ENCODE data around the gene DECR2. TPM values are rescaled to one million over a fixed set of nuclear protein-coding genes. Genes with fewer than 3 reads are reported as not detected.

DECR2 gene
- total RNA-seq, 2 donors from 2014 or later = 31.8 to 43.5 TPM

GRCh38 chr16:375212-375611 lies 26.5 kb upstream of the DECR2 start:
- Histone ChIP-seq H3K27ac (ENCODE audit: low read depth, low read length) (no peak overlapping the region), H3K4me3 (ENCODE audit: low read length) (no peak overlapping the region), H3K4me1 (ENCODE audit: control insufficient read depth, insufficient read depth, low read length) (peaks cover 14% of the 10 kb centered on the region), H3K36me3 (ENCODE audit: control insufficient read depth, insufficient read depth, low read length) (peaks cover 22% of the 10 kb centered on the region), H3K27me3 (ENCODE audit: control insufficient read depth, insufficient read depth, low read length, poor library complexity, severe bottlenecking) (no peaks in the 10 kb centered on the region), H3K9me3 (ENCODE audit: control insufficient read depth, low read length) (no peaks in the 10 kb centered on the region), H3K9ac (ENCODE audit: extremely low read depth, low read length, poor library complexity, severe bottlenecking) (no peak overlapping the region)
- no peaks in the 10 kb centered on the region for H3K27me3 Mint-ChIP-seq (ENCODE audit: insufficient read depth)
- H3K9me3 Mint-ChIP-seq = no peaks in the 10 kb centered on the region
- peaks cover 13% of the 10 kb centered on the region for H3K36me3 Mint-ChIP-seq (ENCODE audit: low read depth)
- peaks cover 13% of the 10 kb centered on the region for H3K4me1 Mint-ChIP-seq
- no peak overlapping the region for H3K27ac Mint-ChIP-seq
- 92 to 97% methylated on average over 19 to 23 of the region's 23 CpGs for WGBS, 2 experiments (ENCODE audit: insufficient coverage in 1 of 2, insufficient read length in 1 of 2)
- TF ChIP-seq CTCF (conservative IDR thresholded peaks at IDR 0.05) = no peak
- DNase-seq = no peak
- H3K4me3 Mint-ChIP-seq = no peak overlapping the region

DNA sequence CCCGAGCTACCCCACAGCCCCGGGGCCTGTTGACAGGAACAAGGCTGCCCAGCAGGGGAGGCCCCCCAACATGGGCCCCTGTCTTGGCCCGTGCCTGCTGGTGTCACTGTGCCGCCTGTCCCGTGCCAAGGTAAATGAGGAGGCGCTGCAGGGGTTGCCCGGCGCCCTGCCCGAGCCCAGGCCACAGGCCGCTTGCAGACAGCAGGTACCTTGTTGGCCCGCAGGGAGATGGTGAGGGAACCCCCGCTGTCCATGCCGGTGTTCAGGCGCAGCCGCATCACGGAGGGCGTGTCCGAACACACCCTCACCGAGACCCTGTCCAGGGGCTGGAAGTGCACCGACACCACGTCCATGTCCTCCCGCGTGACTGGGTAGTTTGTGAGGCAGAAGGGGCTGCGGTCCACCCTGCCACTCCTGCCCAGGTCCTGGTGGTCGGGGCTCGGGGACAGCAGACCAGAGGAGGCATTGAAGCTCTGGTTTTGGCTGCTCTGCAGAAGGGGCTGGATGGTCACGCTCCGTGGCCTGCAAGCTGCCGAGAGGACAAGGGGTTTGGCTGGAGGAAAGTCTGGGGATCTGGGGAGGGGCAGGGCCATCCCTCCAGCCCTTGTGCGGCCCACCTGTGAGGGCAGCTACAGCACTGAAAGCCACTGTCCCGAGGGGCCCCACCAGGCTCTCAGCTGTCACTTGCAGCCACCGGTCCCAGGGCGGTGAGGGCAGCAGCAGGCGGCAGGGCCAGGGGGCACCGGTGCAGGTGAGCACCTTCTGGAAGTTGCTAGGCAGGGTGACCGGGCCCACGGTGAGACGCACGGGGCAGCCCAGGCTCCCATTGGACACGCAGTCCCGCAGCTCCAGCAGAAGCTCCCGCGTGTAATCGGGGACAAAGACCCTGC lies 25.5 kb upstream of the DECR2 start:
- H3K27ac ChIP-seq (ENCODE audit: low read depth, low read length) = no peak overlapping the region
- no peak overlapping the region for H3K9ac ChIP-seq (ENCODE audit: extremely low read depth, low read length, poor library complexity, severe bottlenecking)
- H3K36me3 ChIP-seq (ENCODE audit: control insufficient read depth, insufficient read depth, low read length) = peaks cover 22% of the 10 kb centered on the region
- no peaks in the 10 kb centered on the region for H3K9me3 ChIP-seq (ENCODE audit: control insufficient read depth, low read length)
- no peak overlapping the region for H3K4me3 ChIP-seq (ENCODE audit: low read length)
- DNase-seq = no peak
- H3K27me3 ChIP-seq (ENCODE audit: control insufficient read depth, insufficient read depth, low read length, poor library complexity, severe bottlenecking) = no peaks in the 10 kb centered on the region
- Mint-ChIP-seq H3K4me1 (peaks cover 10% of the 10 kb centered on the region), H3K9me3 (no peaks in the 10 kb centered on the region), H3K4me3 (no peak overlapping the region), H3K36me3 (ENCODE audit: low read depth) (peaks cover 13% of the 10 kb centered on the region), H3K27me3 (ENCODE audit: insufficient read depth) (no peaks in the 10 kb centered on the region), H3K27ac (no peak overlapping the region)
- H3K4me1 ChIP-seq (ENCODE audit: control insufficient read depth, insufficient read depth, low read length) = peaks cover 14% of the 10 kb centered on the region
- no peak for TF ChIP-seq CTCF (conservative IDR thresholded peaks at IDR 0.05)
- 96 to 98% methylated on average over 38 to 44 of the region's 44 CpGs for WGBS, 2 experiments (ENCODE audit: insufficient coverage in 1 of 2, insufficient read length in 1 of 2)

DNA sequence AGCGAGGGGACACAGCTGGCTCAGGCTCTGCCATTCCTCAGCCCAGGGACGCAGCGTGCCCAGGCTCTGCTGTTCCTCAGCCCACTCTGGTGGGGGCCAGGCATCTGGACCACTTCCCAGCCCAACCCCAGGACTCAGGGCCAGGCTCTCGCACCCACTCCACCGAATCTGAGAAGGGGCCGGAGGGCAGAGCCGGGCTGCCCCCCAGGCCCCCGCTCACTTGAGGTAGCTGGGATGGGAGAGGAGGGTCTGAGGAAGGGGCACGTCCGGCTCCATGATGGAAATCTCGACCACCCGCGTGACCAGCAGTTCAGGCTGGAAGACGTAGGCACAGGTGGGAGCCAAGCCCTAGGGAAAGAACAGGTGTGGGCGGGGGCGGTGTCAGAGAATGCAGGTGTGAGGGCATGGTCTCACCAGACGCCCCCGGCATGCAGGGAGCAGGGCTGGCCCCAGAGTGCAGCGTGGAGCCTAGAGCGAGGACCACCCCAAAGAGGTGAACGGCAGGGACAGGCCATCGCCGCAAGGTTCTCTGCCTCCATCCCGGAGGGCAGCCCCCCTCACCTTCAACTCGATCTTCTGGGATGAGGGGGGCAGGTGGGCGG lies 24.8 kb upstream of the DECR2 start:
- Mint-ChIP-seq H3K36me3 (ENCODE audit: low read depth) (peaks cover 13% of the 10 kb centered on the region), H3K9me3 (no peaks in the 10 kb centered on the region), H3K27me3 (ENCODE audit: insufficient read depth) (no peaks in the 10 kb centered on the region), H3K4me1 (peaks cover 10% of the 10 kb centered on the region), H3K27ac (no peak overlapping the region), H3K4me3 (no peak overlapping the region)
- no peak overlapping the region for H3K9ac ChIP-seq (ENCODE audit: extremely low read depth, low read length, poor library complexity, severe bottlenecking)
- H3K27ac ChIP-seq (ENCODE audit: low read depth, low read length) = no peak overlapping the region
- peaks cover 14% of the 10 kb centered on the region for H3K4me1 ChIP-seq (ENCODE audit: control insufficient read depth, insufficient read depth, low read length)
- H3K36me3 ChIP-seq (ENCODE audit: control insufficient read depth, insufficient read depth, low read length) = peaks cover 22% of the 10 kb centered on the region
- TF ChIP-seq CTCF (conservative IDR thresholded peaks at IDR 0.05) = no peak
- H3K9me3 ChIP-seq (ENCODE audit: control insufficient read depth, low read length) = no peaks in the 10 kb centered on the region
- H3K27me3 ChIP-seq (ENCODE audit: control insufficient read depth, insufficient read depth, low read length, poor library complexity, severe bottlenecking) = no peaks in the 10 kb centered on the region
- DNase-seq = no peak
- 95 to 97% methylated on average over 15 to 26 of the region's 26 CpGs for WGBS, 2 experiments (ENCODE audit: insufficient coverage in 1 of 2, insufficient read length in 1 of 2)
- no peak overlapping the region for H3K4me3 ChIP-seq (ENCODE audit: low read length)

All from endodermal cell (in vitro differentiated cells).